LNCaP clone FGC (cell line): Measurements from ENCODE around the gene FOXP1.

Experiments used
- DNase-seq: peaks from one replicate; pipeline ENCODE4 v3.0.0-alpha.2; 2011; ENCODE audit warnings: low read depth
- H3K4me3 ChIP-seq: 2 replicates; pipeline ENCODE4 v1.5.1; 2011; ENCODE audit warnings: mild to moderate bottlenecking, low read depth, low read length, control low read depth
- TF ChIP-seq, protein P1 (sequence below): IDR thresholded peaks from 2 replicates; pipeline ENCODE4 v1.5.1; 2012; ENCODE audit warnings: mild to moderate bottlenecking; ENCODE audit not compliant: control insufficient read depth, insufficient read depth; ENCODE audit errors: extremely low read depth

The FOXP1 gene

DNA sequence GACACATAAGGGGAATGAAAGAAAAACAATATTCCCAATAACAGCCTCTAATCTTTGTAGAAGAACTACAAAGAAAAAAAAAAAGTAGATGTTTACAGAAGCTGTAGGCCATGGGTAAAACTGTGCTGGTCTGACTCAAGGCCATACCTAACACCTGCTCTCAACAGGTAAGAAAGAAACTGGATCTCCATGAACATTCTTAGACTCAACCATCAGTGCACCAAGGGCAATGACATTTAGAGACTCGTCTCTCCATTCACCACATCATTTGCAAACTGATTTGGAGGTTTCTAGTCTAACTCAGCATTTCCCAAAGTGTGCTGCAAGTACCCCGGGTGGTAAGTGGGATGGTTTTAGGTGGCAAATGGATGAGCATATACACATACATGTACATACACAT is 164.2 kb downstream of the FOXP1 start:
- TF ChIP-seq, protein P1, sequence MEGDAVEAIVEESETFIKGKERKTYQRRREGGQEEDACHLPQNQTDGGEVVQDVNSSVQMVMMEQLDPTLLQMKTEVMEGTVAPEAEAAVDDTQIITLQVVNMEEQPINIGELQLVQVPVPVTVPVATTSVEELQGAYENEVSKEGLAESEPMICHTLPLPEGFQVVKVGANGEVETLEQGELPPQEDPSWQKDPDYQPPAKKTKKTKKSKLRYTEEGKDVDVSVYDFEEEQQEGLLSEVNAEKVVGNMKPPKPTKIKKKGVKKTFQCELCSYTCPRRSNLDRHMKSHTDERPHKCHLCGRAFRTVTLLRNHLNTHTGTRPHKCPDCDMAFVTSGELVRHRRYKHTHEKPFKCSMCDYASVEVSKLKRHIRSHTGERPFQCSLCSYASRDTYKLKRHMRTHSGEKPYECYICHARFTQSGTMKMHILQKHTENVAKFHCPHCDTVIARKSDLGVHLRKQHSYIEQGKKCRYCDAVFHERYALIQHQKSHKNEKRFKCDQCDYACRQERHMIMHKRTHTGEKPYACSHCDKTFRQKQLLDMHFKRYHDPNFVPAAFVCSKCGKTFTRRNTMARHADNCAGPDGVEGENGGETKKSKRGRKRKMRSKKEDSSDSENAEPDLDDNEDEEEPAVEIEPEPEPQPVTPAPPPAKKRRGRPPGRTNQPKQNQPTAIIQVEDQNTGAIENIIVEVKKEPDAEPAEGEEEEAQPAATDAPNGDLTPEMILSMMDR, result no peak
- no peak for DNase-seq
- no peak overlapping the region for H3K4me3 ChIP-seq

DNA sequence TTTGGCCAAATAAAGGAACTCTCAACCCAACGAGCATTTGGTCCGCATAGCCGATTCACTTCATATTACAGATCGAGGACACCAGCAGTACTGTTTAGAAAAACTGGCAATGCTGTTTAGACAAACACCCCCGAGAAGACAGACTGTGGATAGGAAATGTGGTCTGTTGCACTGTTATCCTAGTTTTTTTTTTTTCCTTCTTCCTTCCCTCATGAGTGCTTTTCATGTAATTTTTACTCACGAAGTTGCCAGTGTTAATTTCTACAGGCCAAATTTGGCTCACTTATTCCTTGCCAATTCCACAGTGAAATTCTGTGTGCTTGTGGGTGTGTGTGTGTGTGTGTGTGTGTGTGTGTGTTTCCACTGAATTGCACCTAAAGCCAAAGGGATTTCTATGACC is 165.7 kb downstream of the FOXP1 start:
- H3K4me3 ChIP-seq, result no peak overlapping the region
- TF ChIP-seq, protein P1, result no peak
- no peak for DNase-seq

DNA sequence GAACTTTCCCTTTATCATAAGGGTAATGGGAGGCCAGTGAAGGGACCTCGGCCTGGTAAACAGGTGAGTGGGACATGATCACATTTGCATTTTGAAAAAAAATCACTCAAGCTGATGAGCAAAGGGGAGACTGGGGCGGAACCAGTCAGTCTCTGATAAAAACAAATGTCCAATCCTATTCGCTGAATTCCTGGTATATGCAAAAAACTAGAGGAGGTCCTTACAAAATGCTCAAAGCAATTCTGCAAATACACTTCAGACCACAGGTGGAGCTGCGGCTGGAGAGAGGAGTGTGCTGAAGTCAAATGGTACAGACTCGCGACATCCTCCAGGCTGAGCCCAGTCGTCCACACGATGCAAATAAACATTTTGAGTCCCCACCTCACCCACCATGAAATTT is 166.7 kb downstream of the FOXP1 start:
- H3K4me3 ChIP-seq, result no peak overlapping the region
- DNase-seq, result no peak
- TF ChIP-seq, protein P1, result no peak

DNA sequence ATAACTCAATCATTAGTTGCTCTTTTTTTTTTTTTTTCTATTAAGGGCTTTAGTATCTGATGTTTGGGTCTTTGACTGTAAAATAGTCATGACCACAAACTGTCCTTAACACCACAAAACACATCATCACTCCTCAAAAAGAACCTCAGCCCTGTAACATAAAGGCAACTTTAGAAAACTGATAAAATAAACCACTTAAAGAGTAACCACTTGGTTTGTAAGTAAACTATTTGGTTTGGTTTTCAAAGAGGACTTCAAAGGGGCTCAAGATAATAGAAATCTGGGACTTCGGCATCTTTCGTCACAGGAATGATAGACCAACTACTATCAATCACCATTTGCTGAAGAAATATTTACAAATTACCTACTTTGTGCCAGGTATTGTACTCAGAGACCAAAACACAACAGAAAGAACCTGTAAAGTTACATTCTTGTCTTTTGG is 167.8 kb downstream of the FOXP1 start:
- DNase-seq, result no peak

DNA sequence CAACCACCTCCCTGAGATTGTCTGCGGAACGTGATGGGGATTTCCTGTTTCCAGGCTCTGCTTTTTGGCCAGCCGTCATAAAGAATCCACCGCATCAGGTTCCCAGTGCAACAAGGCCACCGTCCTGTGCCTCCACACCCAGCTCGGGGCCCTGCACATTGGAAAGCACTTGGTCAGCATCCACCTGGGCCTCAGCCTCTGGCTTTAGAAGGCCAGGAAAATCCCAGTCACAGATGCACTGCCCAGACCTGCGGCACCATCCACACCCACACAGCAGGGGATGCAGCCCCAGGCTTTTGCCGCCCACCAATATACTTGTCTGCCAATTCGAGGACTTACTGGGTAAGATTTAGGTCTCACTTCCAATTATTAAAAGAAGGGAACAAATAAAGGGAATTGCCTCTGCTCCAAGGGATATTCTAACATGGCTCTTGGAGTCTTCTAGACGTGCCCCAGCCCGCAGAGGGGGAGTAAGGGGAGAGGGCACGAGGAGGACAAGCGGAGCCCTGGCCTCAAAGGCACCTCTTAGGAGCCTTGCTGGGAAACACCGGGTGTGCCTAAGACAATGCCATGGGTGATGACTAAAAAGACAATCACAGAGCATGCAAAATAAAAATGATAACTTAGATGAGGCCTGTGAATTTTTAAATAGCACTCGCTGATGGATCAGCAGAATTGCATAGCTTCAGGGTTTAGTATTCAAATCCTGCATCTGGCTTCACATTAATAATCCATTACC is 169.2 kb downstream of the FOXP1 start:
- H3K4me3 ChIP-seq, result no peak overlapping the region
- no peak for DNase-seq
- TF ChIP-seq, protein P1, result no peak

More for the DNA sequence above, 167.8 kb downstream of the FOXP1 start:
- no peak overlapping the region for H3K4me3 ChIP-seq
- TF ChIP-seq, protein P1, result no peak

DNA sequence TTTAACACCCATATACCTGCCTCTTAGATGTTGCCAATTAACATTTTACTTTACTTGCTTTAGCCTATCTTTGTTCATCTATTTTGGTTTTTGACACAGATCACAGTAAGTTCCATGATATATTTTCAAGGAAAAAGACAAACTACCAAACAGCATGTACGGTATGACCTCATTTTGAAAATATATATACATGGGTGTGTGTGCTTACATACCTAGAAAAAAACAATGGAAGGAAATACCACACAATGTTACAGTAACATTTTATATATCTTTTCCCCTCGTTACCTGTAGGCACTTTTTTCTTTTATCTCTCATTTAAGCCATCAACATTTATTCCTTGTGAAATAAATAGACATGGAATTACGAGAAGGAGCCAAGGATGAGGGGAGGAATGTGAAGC is 170.0 kb downstream of the FOXP1 start:
- no peak for DNase-seq
- TF ChIP-seq, protein P1, result no peak
- no peak overlapping the region for H3K4me3 ChIP-seq

DNA sequence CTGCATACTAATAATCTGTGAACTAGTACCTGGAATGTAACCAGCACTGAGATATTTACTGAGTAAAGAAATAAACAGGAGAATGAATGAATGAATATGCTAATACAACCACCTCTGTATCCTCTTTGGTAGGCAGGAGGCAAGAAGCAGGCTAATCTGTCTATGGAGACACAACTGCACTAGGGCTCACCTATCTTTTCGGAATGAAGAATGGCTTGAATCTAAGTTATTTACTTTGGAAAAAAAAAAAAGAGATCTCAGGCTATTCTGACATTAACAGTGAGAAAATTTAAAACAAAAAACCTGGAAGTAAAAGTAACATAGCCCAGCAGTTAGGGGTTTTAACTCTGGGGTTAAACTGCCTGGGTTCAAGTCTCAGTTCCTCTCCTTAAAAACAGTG is 174.2 kb downstream of the FOXP1 start:
- no peak overlapping the region for H3K4me3 ChIP-seq
- no peak for DNase-seq
- TF ChIP-seq, protein P1, result no peak
